ENCODE data around the gene MNX1.

MNX1 gene

GRCh38 chr7:157014635-157015555 is 4.4 kb upstream of the MNX1 start:
- DNase-seq (ENCODE audit: low spot score) = no peak

DNA sequence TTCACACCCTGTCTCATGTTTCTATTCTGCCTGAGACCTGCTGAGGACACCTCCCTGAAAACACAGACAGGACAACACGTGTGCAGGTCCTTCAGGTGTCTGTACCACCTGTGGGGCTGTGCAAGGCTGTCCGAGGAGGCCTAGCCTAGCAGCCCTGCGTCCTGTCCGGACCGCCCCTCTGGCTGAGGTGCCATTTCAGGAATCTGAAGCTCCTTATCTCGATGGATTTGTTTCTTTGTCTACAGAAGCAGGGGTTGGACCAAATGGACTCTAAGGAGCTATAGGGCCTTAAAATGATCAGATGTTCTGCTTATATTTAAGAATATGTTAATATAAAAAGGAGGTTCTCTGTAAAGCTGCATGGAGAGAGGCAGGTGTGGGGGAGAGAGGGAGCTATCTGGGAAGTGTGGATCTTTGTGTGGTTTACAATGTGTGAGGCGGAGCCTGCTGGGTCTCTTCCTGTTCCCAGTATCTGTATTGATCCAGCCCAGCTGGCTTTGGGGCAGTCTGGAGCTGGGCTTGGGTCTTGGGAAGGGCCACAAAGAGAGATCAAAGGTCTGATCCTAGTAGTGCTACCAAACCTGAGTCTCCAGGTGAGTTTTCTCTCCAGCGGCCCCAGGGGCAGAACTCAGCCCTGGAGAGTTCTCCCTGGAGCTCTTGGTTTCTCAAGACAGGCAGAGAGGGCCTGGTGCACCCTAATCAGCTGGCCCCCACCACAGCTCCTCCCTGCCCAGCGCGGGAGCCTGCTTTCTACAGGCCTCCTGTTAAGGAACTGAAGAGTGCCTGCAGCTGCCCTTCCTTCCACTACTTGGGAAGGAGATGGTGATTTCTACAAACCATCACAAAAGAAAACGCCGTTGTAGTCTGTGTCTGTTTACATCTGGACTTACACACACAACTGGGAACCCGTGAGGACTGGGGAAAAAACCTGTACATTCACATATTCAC is 3.4 kb upstream of the MNX1 start:
- DNase-seq (ENCODE audit: low spot score) = no peak

- no peak for DNase-seq (ENCODE audit: low spot score)
These were observed 2.6 kb upstream of the MNX1 start for GRCh38 chr7:157013101-157013500.

- no peak for DNase-seq (ENCODE audit: low spot score)
These were observed 1.7 kb upstream of the MNX1 start for GRCh38 chr7:157012113-157012547.

- DNase-seq (ENCODE audit: low spot score) = no peak
These were observed 1.1 kb upstream of the MNX1 start for GRCh38 chr7:157011333-157012112.

GRCh38 chr7:157009778-157010587 is 480 bp downstream of the MNX1 start:
- DNase-seq (ENCODE audit: low spot score) = no peak

- no peak for DNase-seq (ENCODE audit: low spot score)
These were observed 1.2 kb downstream of the MNX1 start for GRCh38 chr7:157009170-157009777.

DNA sequence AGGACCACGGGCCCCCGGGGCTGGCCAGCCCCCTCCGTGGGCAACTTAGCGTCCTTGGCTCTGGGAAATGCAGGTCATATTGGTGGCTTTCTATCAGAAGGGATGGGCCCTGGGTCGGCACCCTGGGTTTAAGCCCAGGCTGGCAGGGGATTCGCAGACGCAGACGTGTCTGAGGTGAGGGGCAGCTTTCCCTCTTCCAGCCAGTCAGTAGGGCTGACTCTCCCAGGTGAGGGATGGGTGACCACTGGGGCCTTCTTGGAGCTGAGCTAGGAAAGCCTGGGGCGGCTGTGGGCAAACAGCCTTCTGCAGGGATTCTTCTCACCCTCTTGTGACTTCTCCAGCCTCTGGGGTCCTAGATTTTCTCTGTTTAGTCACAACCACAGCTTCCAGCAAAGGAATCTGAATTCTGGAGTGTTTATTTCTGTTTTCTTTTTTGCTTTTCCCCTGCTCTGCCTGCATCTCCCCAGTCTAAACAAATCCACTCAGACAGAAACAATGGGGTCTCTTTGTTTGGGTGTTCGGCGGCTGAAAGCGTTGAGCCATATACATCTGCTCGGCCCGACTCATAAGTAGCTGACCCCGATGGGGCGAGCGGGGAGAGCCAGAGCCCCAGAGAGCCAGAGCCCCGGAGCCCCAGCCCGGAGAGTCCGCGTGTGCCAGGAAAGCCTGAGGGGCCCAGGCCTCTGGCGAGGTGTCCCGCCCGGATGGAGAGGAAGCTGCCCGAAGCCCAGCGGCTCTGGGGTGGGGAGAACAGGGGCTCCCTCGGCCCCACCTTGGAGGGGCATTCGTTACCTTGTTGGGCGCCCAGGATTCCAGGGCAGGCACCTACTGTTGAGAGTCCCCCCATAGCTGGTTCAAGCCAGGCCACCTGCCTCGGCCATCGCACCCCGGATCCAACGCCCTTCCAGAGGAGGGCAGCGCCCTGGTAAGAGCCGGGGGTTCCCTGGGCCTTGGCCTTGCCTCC is 2.0 kb downstream of the MNX1 start:
- DNase-seq (ENCODE audit: low spot score) = no peak

DNA sequence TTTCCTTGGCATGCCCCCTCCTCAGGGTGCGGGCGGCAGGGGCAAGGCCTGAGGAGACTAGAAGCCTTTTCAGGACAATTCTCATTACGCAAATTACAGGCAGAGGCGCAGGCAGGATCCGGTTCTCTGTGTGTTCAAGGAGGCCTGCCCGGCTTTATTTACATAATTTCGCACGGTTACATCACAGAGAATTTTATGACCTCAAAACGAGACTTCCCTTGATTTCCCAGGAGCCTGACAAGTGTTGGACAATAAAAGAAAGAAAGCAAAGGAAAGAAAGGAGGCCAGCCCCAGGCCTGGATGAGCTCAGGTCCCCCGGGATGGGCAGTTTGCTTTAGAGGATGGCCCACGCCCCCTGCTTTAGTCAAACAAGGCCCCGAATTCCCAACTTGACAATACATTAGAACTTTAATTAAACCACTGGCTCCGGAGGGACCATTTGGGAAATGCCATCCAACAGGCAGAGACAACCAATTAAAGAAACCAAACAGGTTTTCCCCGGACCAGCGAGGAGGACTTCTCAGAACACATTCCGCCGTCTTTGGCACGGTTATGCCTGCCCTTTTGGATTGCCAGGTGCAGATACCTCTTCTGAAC is 2.9 kb downstream of the MNX1 start:
- DNase-seq (ENCODE audit: low spot score) = no peak

- no peak for DNase-seq (ENCODE audit: low spot score)
These were observed 3.5 kb downstream of the MNX1 start for GRCh38 chr7:157006829-157007469.

DNA sequence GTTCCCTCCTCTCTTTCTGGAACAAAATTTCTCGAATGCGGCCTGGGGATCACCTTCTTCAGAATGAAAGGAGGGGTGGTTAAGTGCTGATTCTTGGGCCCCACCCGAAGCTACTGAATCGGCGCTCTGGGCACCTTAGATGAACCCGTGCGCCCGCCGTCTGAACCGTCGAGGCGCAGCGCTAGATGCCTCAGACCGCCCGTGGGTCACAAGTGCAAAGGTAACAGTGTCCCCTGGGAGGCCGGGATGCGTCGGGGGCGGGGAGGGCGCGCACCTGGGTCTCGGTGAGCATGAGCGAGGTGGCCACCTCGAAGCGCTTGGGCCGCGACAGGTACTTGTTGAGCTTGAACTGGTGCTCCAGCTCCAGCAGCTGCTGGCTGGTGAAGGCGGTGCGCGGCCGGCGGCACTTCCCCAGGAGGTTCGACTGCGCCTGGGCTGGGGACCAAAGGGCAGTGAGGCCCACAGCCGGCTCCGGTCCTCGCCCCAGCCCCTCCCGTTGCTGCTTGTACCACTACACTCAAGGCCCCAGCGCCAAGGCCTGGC is 4.2 kb downstream of the MNX1 start:
- DNase-seq (ENCODE audit: low spot score) = no peak

- DNase-seq (ENCODE audit: low spot score) = no peak
These were observed 4.8 kb downstream of the MNX1 start for GRCh38 chr7:157005456-157006204.

DNA sequence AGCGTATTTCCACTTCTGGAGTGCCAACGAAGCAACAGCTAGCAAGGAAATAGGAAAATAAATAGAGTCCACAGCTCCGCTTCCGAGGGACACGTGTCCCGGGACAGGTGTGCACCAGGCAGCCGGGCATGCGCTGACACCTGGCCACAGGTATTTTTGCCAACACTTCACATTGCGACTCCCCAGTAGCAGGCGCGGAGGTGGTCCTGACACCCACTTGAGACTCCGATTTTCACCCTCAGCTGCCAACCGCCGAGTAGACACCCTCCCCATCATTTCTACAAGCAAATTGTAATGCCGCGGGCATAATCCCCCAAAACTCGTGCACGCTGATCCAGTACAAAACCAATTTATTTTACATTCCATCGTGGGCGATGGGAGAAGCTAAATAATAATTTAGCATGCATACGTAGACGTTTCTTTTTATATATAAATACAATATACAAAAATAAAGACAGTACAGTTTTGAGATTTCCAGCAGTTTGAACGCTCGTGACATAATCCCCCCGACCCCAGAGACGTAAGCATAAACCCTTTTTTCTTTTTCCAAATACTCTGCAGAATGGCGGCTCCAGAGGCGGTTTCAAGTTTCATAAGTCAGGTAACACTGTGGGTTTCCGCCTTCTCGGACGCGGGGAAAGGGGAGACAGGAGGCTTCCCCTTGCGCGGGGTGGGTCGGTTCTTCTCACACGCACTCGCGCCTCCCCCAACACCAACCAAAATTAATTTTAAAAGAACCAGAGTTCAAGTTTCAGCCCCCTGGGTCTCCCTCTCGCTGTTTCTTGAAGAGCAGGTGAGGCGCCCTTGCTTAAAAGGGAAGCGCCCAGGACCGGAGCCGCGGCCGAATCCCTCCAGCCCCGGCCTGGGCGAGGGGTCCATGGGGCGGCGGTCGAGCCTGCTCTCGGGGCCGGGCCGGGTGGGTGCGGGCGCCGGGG is 5.7 kb downstream of the MNX1 start:
- no peak for DNase-seq (ENCODE audit: low spot score)

- DNase-seq (ENCODE audit: low spot score) = no peak
These were observed 6.5 kb downstream of the MNX1 start for GRCh38 chr7:157003756-157004520.

- DNase-seq (ENCODE audit: low spot score) = no peak
These were observed 7.1 kb downstream of the MNX1 start for GRCh38 chr7:157003445-157003755.
